ENCODE measurements around the gene DAPK1. TPM values are rescaled to one million over a fixed set of nuclear protein-coding genes. Genes with fewer than 3 reads are reported as not detected.

Gene DAPK1
- total RNA-seq, 1 donor from 2014 or later = 24.6 TPM

- intact Hi-C loops (cut with DNase I) = no loop called here
Measured at GRCh38 chr9:87668722-87669121, 171.1 kb downstream of the DAPK1 start.

GRCh38 chr9:87670572-87671264, 173.1 kb downstream of the DAPK1 start:
- no peak overlapping the region for H3K4me3 ChIP-seq
- no peak for TF ChIP-seq CTCF (IDR thresholded peaks at IDR 0.05)
- no peak for TF ChIP-seq POLR2AphosphoS5 (IDR thresholded peaks at IDR 0.05; ENCODE audit: insufficient read depth in 1 of 2, low read depth in 1 of 2)
- TF ChIP-seq POLR2A (IDR thresholded peaks at IDR 0.05) = no peak
- intact Hi-C loops (cut with DNase I) = no loop called here
- no peaks in the 10 kb centered on the region for H3K4me1 ChIP-seq
- H3K36me3 ChIP-seq = no peaks in the 10 kb centered on the region
- no peaks in the 10 kb centered on the region for H3K9me3 ChIP-seq
- no peak overlapping the region for H3K27ac ChIP-seq
- DNase-seq (ENCODE audit: extremely low spot score in 2 of 2) = peak in 1 of 2 donors; percentile 56
- no peaks in the 10 kb centered on the region for H3K27me3 ChIP-seq

More at GRCh38 chr9:87668722-87669121, 171.1 kb downstream of the DAPK1 start:
- H3K36me3 ChIP-seq = no peaks in the 10 kb centered on the region
- TF ChIP-seq POLR2AphosphoS5 (IDR thresholded peaks at IDR 0.05; ENCODE audit: insufficient read depth in 1 of 2, low read depth in 1 of 2) = no peak
- TF ChIP-seq POLR2A (IDR thresholded peaks at IDR 0.05) = no peak
- no peak for TF ChIP-seq CTCF (IDR thresholded peaks at IDR 0.05)
- no peak overlapping the region for H3K4me3 ChIP-seq
- H3K4me1 ChIP-seq = no peaks in the 10 kb centered on the region
- H3K27me3 ChIP-seq = no peaks in the 10 kb centered on the region
- H3K9me3 ChIP-seq = no peaks in the 10 kb centered on the region
- peak in 1 of 2 donors; percentile 32 for DNase-seq (ENCODE audit: extremely low spot score in 2 of 2)
- no peak overlapping the region for H3K27ac ChIP-seq

- no peak overlapping the region for H3K27ac ChIP-seq
- no peak overlapping the region for H3K4me3 ChIP-seq
- no peak for TF ChIP-seq POLR2AphosphoS5 (IDR thresholded peaks at IDR 0.05; ENCODE audit: insufficient read depth in 1 of 2, low read depth in 1 of 2)
- TF ChIP-seq POLR2A (IDR thresholded peaks at IDR 0.05) = no peak
- no peak for TF ChIP-seq CTCF (IDR thresholded peaks at IDR 0.05)
- H3K9me3 ChIP-seq = no peaks in the 10 kb centered on the region
- no peaks in the 10 kb centered on the region for H3K4me1 ChIP-seq
- DNase-seq (ENCODE audit: extremely low spot score in 2 of 2) = no peak
- no peaks in the 10 kb centered on the region for H3K27me3 ChIP-seq
- intact Hi-C loops (cut with DNase I) = no loop called here
- H3K36me3 ChIP-seq = no peaks in the 10 kb centered on the region
Measured at GRCh38 chr9:87671478-87671877, 173.8 kb downstream of the DAPK1 start.

GRCh38 chr9:87671925-87672324, 174.3 kb downstream of the DAPK1 start:
- TF ChIP-seq POLR2AphosphoS5 (IDR thresholded peaks at IDR 0.05; ENCODE audit: insufficient read depth in 1 of 2, low read depth in 1 of 2) (no peak), CTCF (IDR thresholded peaks at IDR 0.05) (no peak), POLR2A (IDR thresholded peaks at IDR 0.05) (no peak)
- Histone ChIP-seq H3K27ac (no peak overlapping the region), H3K4me1 (no peaks in the 10 kb centered on the region), H3K4me3 (no peak overlapping the region), H3K36me3 (no peaks in the 10 kb centered on the region), H3K9me3 (no peaks in the 10 kb centered on the region), H3K27me3 (no peaks in the 10 kb centered on the region)
- DNase-seq (ENCODE audit: extremely low spot score in 2 of 2) = peak in 1 of 2 donors; percentile 54
- intact Hi-C loops (cut with DNase I) = no loop called here

GRCh38 chr9:87672586-87672985, 174.9 kb downstream of the DAPK1 start:
- Histone ChIP-seq H3K27me3 (no peaks in the 10 kb centered on the region), H3K36me3 (no peaks in the 10 kb centered on the region), H3K27ac (no peak overlapping the region), H3K4me1 (no peaks in the 10 kb centered on the region), H3K9me3 (no peaks in the 10 kb centered on the region), H3K4me3 (no peak overlapping the region)
- peak in 1 of 2 donors; percentile 64 for DNase-seq (ENCODE audit: extremely low spot score in 2 of 2)
- intact Hi-C loops (cut with DNase I) = no loop called here
- TF ChIP-seq POLR2AphosphoS5 (IDR thresholded peaks at IDR 0.05; ENCODE audit: insufficient read depth in 1 of 2, low read depth in 1 of 2) (no peak), CTCF (IDR thresholded peaks at IDR 0.05) (no peak), POLR2A (IDR thresholded peaks at IDR 0.05) (no peak)

All from vagina (tissue), 2 donors.